CD14-positive monocyte (primary cell): ENCODE data around the gene SNRPE. TPM values are rescaled to one million over a fixed set of nuclear protein-coding genes. Genes with fewer than 3 reads are reported as not detected.

Source experiments
- DNase-seq, 3 donors: peaks; one replicate each; pipeline ENCODE4 v3.0.0-alpha.2; 2011 to 2022
- H2AFZ ChIP-seq: 2 replicates; pipeline ENCODE4 v1.6.0; 2012; ENCODE audit warnings: mild to moderate bottlenecking, low read depth, low read length, inconsistent platforms; ENCODE audit not compliant: insufficient read depth, poor library complexity, severe bottlenecking
- H3K27ac ChIP-seq, 2 donors: 1 replicate in 1 of 2; 2 replicates in 1 of 2; pipeline ENCODE4 v1.5.1; 2012 to 2013; ENCODE audit warnings: low read length in 2 of 2, control low read depth in 1 of 2, inconsistent platforms in 1 of 2, low read depth in 1 of 2, mild to moderate bottlenecking in 1 of 2
- H3K27me3 ChIP-seq, 2 donors: one replicate each; pipeline versions ENCODE4 v1.6.0 to v1.6.1; 2011 to 2013; ENCODE audit warnings: low read length in 2 of 2; ENCODE audit not compliant: control insufficient read depth in 2 of 2, insufficient read depth in 2 of 2
- H3K36me3 ChIP-seq, 2 donors: replicated peaks in 1 of 2; 1 replicate in 1 of 2; 2 replicates in 1 of 2; pipeline versions ENCODE4 v1.5.1 to v1.6.1; 2012 to 2013; ENCODE audit warnings: low read length in 2 of 2, control low read depth in 1 of 2, inconsistent platforms in 1 of 2, mild to moderate bottlenecking in 1 of 2; ENCODE audit not compliant: insufficient read depth in 2 of 2, control insufficient read depth in 1 of 2
- H3K4me1 ChIP-seq, 2 donors: 1 replicate in 1 of 2; 2 replicates in 1 of 2; pipeline versions ENCODE4 v1.5.1 to v1.6.1; 2012 to 2013; ENCODE audit warnings: low read length in 2 of 2, control low read depth in 1 of 2, inconsistent platforms in 1 of 2, mild to moderate bottlenecking in 1 of 2, moderate library complexity in 1 of 2; ENCODE audit not compliant: insufficient read depth in 2 of 2, control insufficient read depth in 1 of 2
- H3K4me2 ChIP-seq: replicated peaks from 2 replicates; pipeline ENCODE3; 2012; ENCODE audit warnings: low read length, moderate library complexity, mild to moderate bottlenecking; ENCODE audit not compliant: poor library complexity, severe bottlenecking; ENCODE audit errors: extremely low read depth
- H3K4me3 ChIP-seq, 3 experiments: fragments of 200-600 bp in 1 of 3; sonication (generic) in 1 of 3; replicated peaks in 1 of 3; 1 replicate in 2 of 3; 2 replicates in 1 of 3; pipeline ENCODE4 v1.5.1; 2011 to 2013; ENCODE audit warnings: low read length in 3 of 3, mild to moderate bottlenecking in 3 of 3, control low read depth in 2 of 3, low read depth in 2 of 3, inconsistent platforms in 1 of 3, moderate library complexity in 1 of 3
- H3K79me2 ChIP-seq: 2 replicates; pipeline ENCODE4 v1.6.0; 2012; ENCODE audit warnings: mild to moderate bottlenecking, control low read depth, inconsistent platforms, low read length, moderate library complexity; ENCODE audit not compliant: insufficient read depth
- H3K9ac ChIP-seq: 2 replicates; pipeline ENCODE4 v1.6.0; 2017; ENCODE audit warnings: low read length, mild to moderate bottlenecking; ENCODE audit not compliant: insufficient read depth, poor library complexity, severe bottlenecking
- H3K9me3 ChIP-seq, 2 donors: replicated peaks in 1 of 2; 1 replicate in 1 of 2; 2 replicates in 1 of 2; pipeline versions ENCODE4 v1.5.1 to v1.6.1; 2012 to 2013; ENCODE audit warnings: low read length in 2 of 2, control low read depth in 1 of 2; ENCODE audit not compliant: control insufficient read depth in 1 of 2, insufficient read depth in 1 of 2
- H4K20me1 ChIP-seq: 2 replicates; pipeline ENCODE4 v1.6.0; 2012; ENCODE audit warnings: mild to moderate bottlenecking, low read length, control low read depth, moderate library complexity; ENCODE audit not compliant: insufficient read depth
- H3K27ac Mint-ChIP-seq, 7 donors: one replicate each; pipeline ENCODE4 v1.8.0; 2020; ENCODE audit warnings: mild to moderate bottlenecking in 7 of 7, mixed read lengths in 7 of 7, moderate library complexity in 6 of 7, inconsistent platforms in 2 of 7
- H3K27me3 Mint-ChIP-seq, 3 donors: one replicate each; pipeline ENCODE4 v1.8.0; 2021 to 2022; ENCODE audit warnings: low read depth in 3 of 3, mild to moderate bottlenecking in 3 of 3, mixed read lengths in 3 of 3, moderate library complexity in 3 of 3, inconsistent platforms in 1 of 3
- H3K36me3 Mint-ChIP-seq, 2 donors: one replicate each; pipeline ENCODE4 v1.8.0; 2020; ENCODE audit warnings: mixed read lengths in 2 of 2, inconsistent platforms in 1 of 2, mild to moderate bottlenecking in 1 of 2
- H3K4me1 Mint-ChIP-seq: one replicate; pipeline ENCODE4 v1.8.0; 2020; ENCODE audit warnings: mild to moderate bottlenecking, mixed read lengths
- H3K4me3 Mint-ChIP-seq, 2 donors: one replicate each; pipeline ENCODE4 v1.8.0; 2020; ENCODE audit warnings: mild to moderate bottlenecking in 2 of 2, mixed read lengths in 2 of 2, moderate library complexity in 1 of 2
- H3K9me3 Mint-ChIP-seq, 7 donors: one replicate each; pipeline ENCODE4 v1.8.0; 2020 to 2022; ENCODE audit warnings: mixed read lengths in 7 of 7, mild to moderate bottlenecking in 6 of 7, moderate library complexity in 6 of 7, inconsistent platforms in 2 of 7
- WGBS: methylation state at CpG from one replicate; pipeline ENCODE4 v1.1.5; 2013; ENCODE audit warnings: missing lambda C conversion rate; ENCODE audit not compliant: insufficient coverage; 5-methylcytosine and 5-hydroxymethylcytosine counted together
- intact Hi-C, 2 donors: fragments of 100-400 bp; cut with micrococcal nuclease; formaldehyde crosslinking; loops; one replicate each; pipeline versions ENCODE4 v1.15.0 to v1.15.1; 2023
- polyA plus RNA-seq, 3 donors: library from polyadenylated mRNA; depleted of rRNA in 1 of 3; unstranded in 2 of 3; stranded (reverse) in 1 of 3; fragments of 300-500 nt in 2 of 3; fragments of >200 nt in 1 of 3; fragmentation: Illumina TruSeq in 2 of 3; gene quantifications; 1 replicate in 2 of 3; 2 replicates in 1 of 3; pipeline ENCODE4 v1.2.3, GENCODE V29; 2012 to 2021
- TF ChIP-seq, protein P1 (sequence below): fragments of 200-600 bp; IDR thresholded peaks from one replicate; pipeline ENCODE4 v1.8.0; 2022; ENCODE audit warnings: antibody characterized with exemption, mild to moderate bottlenecking

Gene SNRPE
- polyA plus RNA-seq, 3 donors = 86.4 to 198 (median 162) TPM

- Histone ChIP-seq H3K4me1 (no peaks in the 10 kb centered on the region), H4K20me1 (no peaks in the 10 kb centered on the region), H3K36me3 (no peaks in the 10 kb centered on the region), H3K9me3 (no peaks in the 10 kb centered on the region), H3K4me3 (no peak overlapping the region), H3K4me2 (no peak overlapping the region), H3K27ac (no peak overlapping the region), H2AFZ (no peak overlapping the region), H3K27me3 (no peaks in the 10 kb centered on the region), H3K79me2 (no peaks in the 10 kb centered on the region), H3K9ac (no peak overlapping the region)
- Mint-ChIP-seq H3K27ac (no peak overlapping the region), H3K4me1 (no peaks in the 10 kb centered on the region), H3K4me3 (no peak overlapping the region), H3K36me3 (no peaks in the 10 kb centered on the region), H3K27me3 (peaks cover 0 to 8% (median 3%) of the 10 kb centered on the region in 3 donors), H3K9me3 (peaks cover 0 to 5% (median 1%) of the 10 kb centered on the region in 7 donors)
- no CpG with 5 or more reads among the region's 3 CpGs for WGBS
- DNase-seq = no peak
- intact Hi-C loops = no loop called here
- TF ChIP-seq, protein P1, sequence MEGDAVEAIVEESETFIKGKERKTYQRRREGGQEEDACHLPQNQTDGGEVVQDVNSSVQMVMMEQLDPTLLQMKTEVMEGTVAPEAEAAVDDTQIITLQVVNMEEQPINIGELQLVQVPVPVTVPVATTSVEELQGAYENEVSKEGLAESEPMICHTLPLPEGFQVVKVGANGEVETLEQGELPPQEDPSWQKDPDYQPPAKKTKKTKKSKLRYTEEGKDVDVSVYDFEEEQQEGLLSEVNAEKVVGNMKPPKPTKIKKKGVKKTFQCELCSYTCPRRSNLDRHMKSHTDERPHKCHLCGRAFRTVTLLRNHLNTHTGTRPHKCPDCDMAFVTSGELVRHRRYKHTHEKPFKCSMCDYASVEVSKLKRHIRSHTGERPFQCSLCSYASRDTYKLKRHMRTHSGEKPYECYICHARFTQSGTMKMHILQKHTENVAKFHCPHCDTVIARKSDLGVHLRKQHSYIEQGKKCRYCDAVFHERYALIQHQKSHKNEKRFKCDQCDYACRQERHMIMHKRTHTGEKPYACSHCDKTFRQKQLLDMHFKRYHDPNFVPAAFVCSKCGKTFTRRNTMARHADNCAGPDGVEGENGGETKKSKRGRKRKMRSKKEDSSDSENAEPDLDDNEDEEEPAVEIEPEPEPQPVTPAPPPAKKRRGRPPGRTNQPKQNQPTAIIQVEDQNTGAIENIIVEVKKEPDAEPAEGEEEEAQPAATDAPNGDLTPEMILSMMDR = no peak
These were observed 52.9 kb downstream of the SNRPE start for GRCh38 chr1:203914292-203914691.

- Histone ChIP-seq H4K20me1 (no peaks in the 10 kb centered on the region), H3K4me3 (no peak overlapping the region), H2AFZ (no peak overlapping the region), H3K9ac (no peak overlapping the region), H3K9me3 (no peaks in the 10 kb centered on the region), H3K4me1 (no peaks in the 10 kb centered on the region), H3K27ac (no peak overlapping the region), H3K4me2 (no peak overlapping the region), H3K27me3 (no peaks in the 10 kb centered on the region), H3K36me3 (no peaks in the 10 kb centered on the region), H3K79me2 (no peaks in the 10 kb centered on the region)
- Mint-ChIP-seq H3K36me3 (no peaks in the 10 kb centered on the region), H3K4me1 (no peaks in the 10 kb centered on the region), H3K4me3 (no peak overlapping the region), H3K27me3 (peaks cover 0 to 7% (median 2%) of the 10 kb centered on the region in 3 donors), H3K9me3 (peaks cover 0 to 5% (median 3%) of the 10 kb centered on the region in 7 donors), H3K27ac (no peak overlapping the region)
- TF ChIP-seq, protein P1 = no peak
- intact Hi-C loops = no loop called here
- no CpG with 5 or more reads among the region's 3 CpGs for WGBS
- DNase-seq = no peak
These were observed 54.4 kb downstream of the SNRPE start for GRCh38 chr1:203915811-203916210.
